ENCODE measurements around the gene RGS6. TPM values are rescaled to one million over a fixed set of nuclear protein-coding genes. Genes with fewer than 3 reads are reported as not detected.

The RGS6 gene
- total RNA-seq, 2 donors from 2014 or later = 0.15 to 0.45 TPM

DNA sequence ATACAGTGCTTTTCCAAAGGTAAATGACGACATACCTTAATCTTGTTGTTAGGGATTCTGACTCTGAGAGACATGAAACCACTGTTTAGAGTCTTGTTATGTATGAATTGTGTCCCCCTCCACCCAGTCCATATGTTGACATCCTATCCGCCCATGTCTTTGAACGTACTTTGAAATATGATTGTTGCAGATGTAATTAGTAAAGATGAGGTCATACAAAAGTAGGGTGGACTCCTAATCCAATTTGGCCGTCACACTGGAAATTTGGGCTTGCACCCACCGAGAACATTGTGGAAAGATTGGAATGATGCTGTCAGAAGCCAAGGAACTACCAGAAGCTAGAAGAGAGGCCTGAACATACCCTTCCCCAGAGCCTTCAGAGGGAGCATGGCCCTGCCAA is 62.2 kb downstream of the RGS6 start:
- H3K36me3 ChIP-seq = no peaks in the 10 kb centered on the region
- no peak overlapping the region for H3K27ac ChIP-seq
- H3K27me3 ChIP-seq = no peaks in the 10 kb centered on the region
- no peaks in the 10 kb centered on the region for H3K9me3 ChIP-seq
- intact Hi-C loops (cut with DNase I) = no loop called here
- no peak overlapping the region for H3K9ac ChIP-seq (ENCODE audit: low read depth in 2 of 2, low read length in 2 of 2)
- DNase-seq = no peak
- H3K4me3 ChIP-seq = no peak overlapping the region
- H3K4me1 ChIP-seq = no peaks in the 10 kb centered on the region
- TF ChIP-seq, protein P1, sequence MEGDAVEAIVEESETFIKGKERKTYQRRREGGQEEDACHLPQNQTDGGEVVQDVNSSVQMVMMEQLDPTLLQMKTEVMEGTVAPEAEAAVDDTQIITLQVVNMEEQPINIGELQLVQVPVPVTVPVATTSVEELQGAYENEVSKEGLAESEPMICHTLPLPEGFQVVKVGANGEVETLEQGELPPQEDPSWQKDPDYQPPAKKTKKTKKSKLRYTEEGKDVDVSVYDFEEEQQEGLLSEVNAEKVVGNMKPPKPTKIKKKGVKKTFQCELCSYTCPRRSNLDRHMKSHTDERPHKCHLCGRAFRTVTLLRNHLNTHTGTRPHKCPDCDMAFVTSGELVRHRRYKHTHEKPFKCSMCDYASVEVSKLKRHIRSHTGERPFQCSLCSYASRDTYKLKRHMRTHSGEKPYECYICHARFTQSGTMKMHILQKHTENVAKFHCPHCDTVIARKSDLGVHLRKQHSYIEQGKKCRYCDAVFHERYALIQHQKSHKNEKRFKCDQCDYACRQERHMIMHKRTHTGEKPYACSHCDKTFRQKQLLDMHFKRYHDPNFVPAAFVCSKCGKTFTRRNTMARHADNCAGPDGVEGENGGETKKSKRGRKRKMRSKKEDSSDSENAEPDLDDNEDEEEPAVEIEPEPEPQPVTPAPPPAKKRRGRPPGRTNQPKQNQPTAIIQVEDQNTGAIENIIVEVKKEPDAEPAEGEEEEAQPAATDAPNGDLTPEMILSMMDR (IDR thresholded peaks at IDR 0.05) = no peak

DNA sequence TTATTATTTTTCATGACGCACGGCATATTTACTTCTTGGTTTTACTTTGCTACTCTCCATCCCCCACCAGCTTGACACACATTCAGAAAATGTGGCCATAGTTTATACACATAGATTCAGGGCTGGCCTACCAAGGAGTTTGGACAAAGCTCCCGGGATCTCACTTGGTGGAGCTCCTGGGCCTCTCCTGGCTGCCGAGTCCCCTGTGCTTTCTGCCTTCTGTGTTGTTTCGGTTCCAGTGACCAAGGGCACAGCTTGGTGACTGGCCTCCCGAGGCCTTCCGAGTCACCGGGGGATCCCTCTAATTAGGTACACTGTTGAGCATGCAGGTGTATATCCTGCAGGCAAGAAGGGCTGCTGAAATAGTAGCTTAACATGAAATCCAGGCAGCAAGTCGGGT is 63.5 kb downstream of the RGS6 start:
- Histone ChIP-seq H3K9me3 (no peaks in the 10 kb centered on the region), H3K4me3 (no peak overlapping the region), H3K4me1 (no peaks in the 10 kb centered on the region), H3K9ac (ENCODE audit: low read depth in 2 of 2, low read length in 2 of 2) (no peak overlapping the region), H3K27ac (no peak overlapping the region), H3K36me3 (no peaks in the 10 kb centered on the region), H3K27me3 (no peaks in the 10 kb centered on the region)
- DNase-seq = no peak
- TF ChIP-seq, protein P1 (IDR thresholded peaks at IDR 0.05) = no peak
- intact Hi-C loops (cut with DNase I) = no loop called here

DNA sequence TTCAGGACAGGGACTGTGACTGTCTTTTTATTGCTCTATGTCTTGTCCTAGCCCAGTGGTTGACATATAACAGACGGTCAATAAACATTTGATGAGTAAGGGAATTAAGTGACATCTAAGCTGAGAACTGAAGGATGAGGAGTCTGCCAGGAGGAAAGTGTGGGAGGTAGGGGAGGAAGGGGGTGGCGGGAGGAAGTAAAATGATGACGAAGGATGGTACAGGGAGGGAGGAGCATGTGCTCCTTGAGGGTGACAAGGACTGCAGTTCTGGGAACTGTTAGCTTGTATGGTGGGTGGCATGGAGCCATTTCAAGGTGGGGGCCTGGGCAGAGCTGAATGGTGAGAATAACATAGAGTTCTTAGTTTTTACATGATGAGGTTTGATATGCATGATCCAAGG is 64.4 kb downstream of the RGS6 start:
- Histone ChIP-seq H3K4me1 (no peaks in the 10 kb centered on the region), H3K27ac (no peak overlapping the region), H3K9me3 (no peaks in the 10 kb centered on the region), H3K9ac (ENCODE audit: low read depth in 2 of 2, low read length in 2 of 2) (no peak overlapping the region), H3K4me3 (no peak overlapping the region), H3K36me3 (no peaks in the 10 kb centered on the region), H3K27me3 (no peaks in the 10 kb centered on the region)
- DNase-seq = no peak
- intact Hi-C loops (cut with DNase I) = no loop called here
- TF ChIP-seq, protein P1 (IDR thresholded peaks at IDR 0.05) = no peak

DNA sequence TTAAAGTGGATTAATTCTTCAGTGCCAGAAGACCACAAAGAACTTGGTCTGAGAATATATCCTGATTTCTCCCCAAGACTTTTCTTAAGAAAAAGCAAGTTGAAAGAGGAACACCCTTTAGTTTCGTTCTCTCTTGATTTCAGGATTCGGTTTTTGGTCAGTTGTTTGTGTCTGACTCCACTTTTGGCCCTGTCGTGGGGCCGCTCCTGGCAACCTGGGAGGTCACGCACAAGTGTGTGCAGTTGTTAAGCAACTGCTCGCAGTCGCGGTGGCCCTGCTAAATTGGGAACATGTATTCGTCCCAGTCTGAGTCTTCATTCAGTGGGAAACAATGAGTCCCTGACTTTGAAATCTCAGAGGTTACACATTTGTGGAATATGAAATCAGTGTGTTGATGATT is 68.7 kb downstream of the RGS6 start:
- Histone ChIP-seq H3K9ac (ENCODE audit: low read depth in 2 of 2, low read length in 2 of 2) (no peak overlapping the region), H3K4me3 (no peak overlapping the region), H3K27me3 (no peaks in the 10 kb centered on the region), H3K4me1 (no peaks in the 10 kb centered on the region), H3K36me3 (no peaks in the 10 kb centered on the region), H3K9me3 (no peaks in the 10 kb centered on the region), H3K27ac (no peak overlapping the region)
- TF ChIP-seq, protein P1 (IDR thresholded peaks at IDR 0.05) = no peak
- intact Hi-C loops (cut with DNase I) = no loop called here
- DNase-seq = no peak

DNA sequence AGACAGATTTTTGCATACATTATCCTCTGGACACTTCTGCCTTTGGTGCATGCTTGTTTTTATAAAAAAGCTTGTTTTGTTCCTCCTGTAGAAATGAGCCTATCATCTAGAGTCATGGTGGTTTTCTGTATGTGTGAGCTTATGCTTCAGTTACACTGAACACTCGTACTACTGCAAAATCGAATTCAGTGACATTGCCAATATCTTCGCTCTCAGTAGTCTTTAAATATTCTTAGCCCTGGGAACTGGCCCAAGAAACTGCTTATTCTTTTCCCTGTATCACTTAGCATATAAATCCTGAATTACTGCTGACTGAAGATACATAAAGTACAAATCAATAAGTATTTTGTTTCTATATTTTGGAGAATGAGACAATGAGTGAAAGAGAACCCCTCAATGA is 70.5 kb downstream of the RGS6 start:
- intact Hi-C loops (cut with DNase I) = no loop called here
- H3K36me3 ChIP-seq = no peaks in the 10 kb centered on the region
- H3K27ac ChIP-seq = no peak overlapping the region
- no peak overlapping the region for H3K4me3 ChIP-seq
- H3K4me1 ChIP-seq = no peaks in the 10 kb centered on the region
- TF ChIP-seq, protein P1 (IDR thresholded peaks at IDR 0.05) = no peak
- H3K9ac ChIP-seq (ENCODE audit: low read depth in 2 of 2, low read length in 2 of 2) = no peak overlapping the region
- H3K9me3 ChIP-seq = no peaks in the 10 kb centered on the region
- no peaks in the 10 kb centered on the region for H3K27me3 ChIP-seq
- DNase-seq = no peak

DNA sequence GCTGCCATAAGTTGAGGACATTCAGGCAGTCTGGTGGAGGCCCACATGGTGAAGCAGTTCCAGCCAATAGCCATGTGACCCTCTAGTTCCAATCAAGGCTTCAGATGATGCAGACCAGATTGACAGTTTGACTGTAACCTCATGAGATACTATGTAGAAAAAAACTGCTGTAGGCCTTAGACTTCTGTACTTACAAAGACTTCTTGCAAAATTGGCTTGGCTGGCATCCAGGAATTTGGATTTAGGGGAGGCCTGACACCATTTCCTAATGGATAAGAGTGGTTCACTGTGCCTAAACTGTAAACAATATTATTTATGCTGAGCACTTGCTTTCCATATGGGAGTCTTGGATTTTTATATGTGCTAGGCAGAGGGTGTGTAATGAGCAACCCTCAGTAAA is 76.4 kb downstream of the RGS6 start:
- H3K4me1 ChIP-seq = no peaks in the 10 kb centered on the region
- H3K9ac ChIP-seq (ENCODE audit: low read depth in 2 of 2, low read length in 2 of 2) = no peak overlapping the region
- no peak for DNase-seq
- H3K9me3 ChIP-seq = no peaks in the 10 kb centered on the region
- intact Hi-C loops (cut with DNase I) = no loop called here
- TF ChIP-seq, protein P1 (IDR thresholded peaks at IDR 0.05) = no peak
- no peak overlapping the region for H3K4me3 ChIP-seq
- no peaks in the 10 kb centered on the region for H3K36me3 ChIP-seq
- H3K27ac ChIP-seq = no peak overlapping the region
- no peaks in the 10 kb centered on the region for H3K27me3 ChIP-seq

Data from colonic mucosa (tissue), 4 donors.